IPS-NIHi7 (cell line): ENCODE data around the gene DNAAF3.
A peak's percentile ranks its signal among the peaks of the same experiment; 100 is the strongest.
"Not testable (repeated sequence)": the region's sequence is repeated elsewhere in the genome, so short reads cannot be mapped to it uniquely, and the experiment has no call there.

Experiments
- DNase-seq: peaks from one replicate; pipeline ENCODE4 v3.0.0; 2012; ENCODE audit warnings: mixed read lengths; ENCODE audit errors: extremely low spot score

The DNAAF3 gene

GRCh38 chr19:55166530-55167268 lies at the start of gene DNAAF3:
TSS of gene DNAAF3 (minus strand) at chr19:55166613. CDS start at chr19:55166413, 200 bp downstream.
- DNase-seq = peak; percentile 100

- DNase-seq = no peak
Measured at GRCh38 chr19:55213547-55213946, 47.1 kb upstream of the DNAAF3 start.

GRCh38 chr19:55212447-55212846 lies 46.0 kb upstream of the DNAAF3 start:
- peak; percentile 35 for DNase-seq

GRCh38 chr19:55209693-55210472 lies 43.5 kb upstream of the DNAAF3 start:
- DNase-seq = peak; percentile 10

- DNase-seq = no peak
Measured at GRCh38 chr19:55208880-55209692, 42.7 kb upstream of the DNAAF3 start, which contains the start of gene PTPRH. TSS of gene PTPRH (minus strand) at chr19:55209501. CDS start at chr19:55209433, 68 bp downstream.

- peak; percentile 97 for DNase-seq
Measured at GRCh38 chr19:55206664-55207500, 40.5 kb upstream of the DNAAF3 start.

GRCh38 chr19:55202199-55202598 lies 35.8 kb upstream of the DNAAF3 start:
- not testable (repeated sequence) for DNase-seq

- no peak for DNase-seq
Measured at GRCh38 chr19:55199620-55200204, 33.3 kb upstream of the DNAAF3 start.

GRCh38 chr19:55198651-55199050 lies 32.2 kb upstream of the DNAAF3 start:
- DNase-seq = peak; percentile 41

GRCh38 chr19:55197528-55197927 lies 31.1 kb upstream of the DNAAF3 start:
- no peak for DNase-seq

- no peak for DNase-seq
Measured at GRCh38 chr19:55196803-55197202, 30.4 kb upstream of the DNAAF3 start.

GRCh38 chr19:55193481-55193880 lies 27.1 kb upstream of the DNAAF3 start:
- DNase-seq = no peak

- DNase-seq = no peak
Measured at GRCh38 chr19:55189403-55189835, 23.0 kb upstream of the DNAAF3 start.

GRCh38 chr19:55188625-55189024 lies 22.2 kb upstream of the DNAAF3 start:
- DNase-seq = no peak

- DNase-seq = no peak
Measured at GRCh38 chr19:55186080-55186479, 19.7 kb upstream of the DNAAF3 start.

- no peak for DNase-seq
Measured at GRCh38 chr19:55181740-55182139, 15.3 kb upstream of the DNAAF3 start.

GRCh38 chr19:55179606-55180484 lies 13.4 kb upstream of the DNAAF3 start, which contains the start of gene SYT5:
TSS of gene SYT5 (minus strand) at chr19:55180289. CDS start at chr19:55179041, 1,248 bp downstream.
- DNase-seq = peak; percentile 91

GRCh38 chr19:55178781-55179599 lies 12.6 kb upstream of the DNAAF3 start:
- DNase-seq = peak; percentile 88

- no peak for DNase-seq
Measured at GRCh38 chr19:55176076-55176475, 9.7 kb upstream of the DNAAF3 start.
